HG02763 (cell line): ENCODE results near the gene TKT.

ENCODE experiments used
- ATAC-seq: cut with Tn5 transposase; IDR thresholded peaks from one replicate; pipeline ENCODE4 v1.9.1; 2021; ENCODE audit warnings: mild to moderate bottlenecking, moderate library complexity; ENCODE audit not compliant: unreplicated experiment

The TKT gene

GRCh38 chr3:53226142-53226840 lies 29.5 kb downstream of the TKT start:
- ATAC-seq: no peak

- no peak for ATAC-seq
Measured at GRCh38 chr3:53225651-53226050, 30.2 kb downstream of the TKT start.

GRCh38 chr3:53225181-53225580 lies 30.6 kb downstream of the TKT start:
- ATAC-seq: no peak

GRCh38 chr3:53224536-53224935 lies 31.3 kb downstream of the TKT start:
- no peak for ATAC-seq

- no peak for ATAC-seq
Measured at GRCh38 chr3:53224026-53224425, 31.8 kb downstream of the TKT start.

- ATAC-seq: no peak
Measured at GRCh38 chr3:53223541-53223966, 32.3 kb downstream of the TKT start.

- no peak for ATAC-seq
Measured at GRCh38 chr3:53223025-53223424, 32.8 kb downstream of the TKT start.

- no peak for ATAC-seq
Measured at GRCh38 chr3:53222183-53222901, 33.5 kb downstream of the TKT start.

GRCh38 chr3:53221827-53222182 lies 34.0 kb downstream of the TKT start:
- no peak for ATAC-seq

GRCh38 chr3:53221345-53221744 lies 34.5 kb downstream of the TKT start:
- ATAC-seq: no peak

- ATAC-seq: peak; percentile 58
Measured at GRCh38 chr3:53219895-53220483, 35.8 kb downstream of the TKT start.

GRCh38 chr3:53218131-53218530 lies 37.7 kb downstream of the TKT start:
- no peak for ATAC-seq

GRCh38 chr3:53217175-53217574 lies 38.6 kb downstream of the TKT start:
- no peak for ATAC-seq

GRCh38 chr3:53216723-53217122 lies 39.1 kb downstream of the TKT start:
- ATAC-seq: no peak

GRCh38 chr3:53215816-53216215 lies 40.0 kb downstream of the TKT start:
- ATAC-seq: no peak

GRCh38 chr3:53213276-53213675 lies 42.5 kb downstream of the TKT start:
- ATAC-seq: no peak

GRCh38 chr3:53211706-53212702 lies 43.8 kb downstream of the TKT start:
- ATAC-seq: no peak

- ATAC-seq: no peak
Measured at GRCh38 chr3:53202331-53203015, 53.3 kb downstream of the TKT start.

GRCh38 chr3:53200501-53201498 lies 55.0 kb downstream of the TKT start:
- no peak for ATAC-seq
